ENCODE data around the gene MTA3.

GRCh38 chr2:42758751-42759150 is 190.3 kb downstream of the MTA3 start:
- TF ChIP-seq CTCF (IDR thresholded peaks at IDR 0.05) (no peak), EP300 (IDR thresholded peaks at IDR 0.05; ENCODE audit: low read depth) (no peak)

All from transverse colon (tissue), 3 donors.